GM19193 (cell line): Measurements from ENCODE around the gene KRT28.

Experiments
- POLR2A ChIP-seq: IDR thresholded peaks from 4 replicates; pipeline ENCODE4 v1.6.1; 2011; ENCODE audit not compliant: insufficient read depth, insufficient read length; ENCODE audit errors: extremely low read depth

KRT28 gene

GRCh38 chr17:40799859-40800258 is at the start of gene KRT28:
KRT28 (minus strand) TSS chr17:40799959; CDS start chr17:40799893, 66 bp downstream.
- no peak for TF ChIP-seq POLR2A

- TF ChIP-seq POLR2A = no peak
These were observed 49.0 kb upstream of the KRT28 start for GRCh38 chr17:40848583-40849235.

- TF ChIP-seq POLR2A = no peak
These were observed 46.9 kb upstream of the KRT28 start for GRCh38 chr17:40846515-40847144.

GRCh38 chr17:40844671-40845107 is 44.9 kb upstream of the KRT28 start:
- TF ChIP-seq POLR2A = no peak

GRCh38 chr17:40843242-40843641 is 43.5 kb upstream of the KRT28 start:
- no peak for TF ChIP-seq POLR2A

GRCh38 chr17:40841246-40841645 is 41.5 kb upstream of the KRT28 start:
- TF ChIP-seq POLR2A = no peak

GRCh38 chr17:40839194-40839593 is 39.4 kb upstream of the KRT28 start:
- no peak for TF ChIP-seq POLR2A

GRCh38 chr17:40836020-40836419 is 36.3 kb upstream of the KRT28 start:
- no peak for TF ChIP-seq POLR2A

GRCh38 chr17:40833882-40834281 is 34.1 kb upstream of the KRT28 start:
- TF ChIP-seq POLR2A = no peak

GRCh38 chr17:40832840-40833239 is 33.1 kb upstream of the KRT28 start:
- TF ChIP-seq POLR2A = no peak

GRCh38 chr17:40830085-40830776 is 30.5 kb upstream of the KRT28 start:
- TF ChIP-seq POLR2A = no peak

- TF ChIP-seq POLR2A = no peak
These were observed 28.8 kb upstream of the KRT28 start for GRCh38 chr17:40828454-40829044.

- no peak for TF ChIP-seq POLR2A
These were observed 28.1 kb upstream of the KRT28 start for GRCh38 chr17:40827746-40828453.

- TF ChIP-seq POLR2A = no peak
These were observed 25.8 kb upstream of the KRT28 start for GRCh38 chr17:40825599-40825998.
